ENCODE data around the gene GPC5. TPM values are rescaled to one million over a fixed set of nuclear protein-coding genes. Genes with fewer than 3 reads are reported as not detected.

GPC5 gene
- total RNA-seq, 2 donors from 2014 or later: not detected

DNA sequence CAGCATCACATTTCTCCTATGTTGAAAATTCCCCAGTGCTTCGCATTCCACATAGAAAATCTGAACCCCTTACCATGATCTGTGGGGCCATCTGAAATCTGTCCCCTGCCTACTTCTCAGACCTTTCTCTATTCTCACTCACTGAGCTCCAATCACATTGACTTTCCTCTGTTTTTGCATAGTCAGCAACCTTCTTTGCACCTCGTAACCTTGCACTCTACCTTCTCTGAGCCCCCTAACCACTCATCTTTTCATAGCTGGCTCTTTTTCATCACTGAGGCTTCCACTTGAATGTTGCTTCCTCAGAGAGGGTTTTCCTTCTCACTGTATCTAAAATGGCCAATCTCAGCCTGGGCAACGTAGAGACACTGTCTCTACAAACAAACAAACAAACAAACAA, 286.3 kb downstream of the GPC5 start:
- no peak overlapping the region for H3K27ac ChIP-seq
- H3K9me3 ChIP-seq: no peaks in the 10 kb centered on the region
- H3K36me3 ChIP-seq (replicated peaks in 1 of 2; ENCODE audit: insufficient read depth in 1 of 2, low read depth in 2 of 2): no peaks in the 10 kb centered on the region
- DNase-seq: no peak
- intact Hi-C loops (cut with DNase I): no loop called here
- ATAC-seq: no peak
- no peaks in the 10 kb centered on the region for H3K4me1 ChIP-seq
- no peak overlapping the region for H3K4me3 ChIP-seq
- TF ChIP-seq, protein P1, sequence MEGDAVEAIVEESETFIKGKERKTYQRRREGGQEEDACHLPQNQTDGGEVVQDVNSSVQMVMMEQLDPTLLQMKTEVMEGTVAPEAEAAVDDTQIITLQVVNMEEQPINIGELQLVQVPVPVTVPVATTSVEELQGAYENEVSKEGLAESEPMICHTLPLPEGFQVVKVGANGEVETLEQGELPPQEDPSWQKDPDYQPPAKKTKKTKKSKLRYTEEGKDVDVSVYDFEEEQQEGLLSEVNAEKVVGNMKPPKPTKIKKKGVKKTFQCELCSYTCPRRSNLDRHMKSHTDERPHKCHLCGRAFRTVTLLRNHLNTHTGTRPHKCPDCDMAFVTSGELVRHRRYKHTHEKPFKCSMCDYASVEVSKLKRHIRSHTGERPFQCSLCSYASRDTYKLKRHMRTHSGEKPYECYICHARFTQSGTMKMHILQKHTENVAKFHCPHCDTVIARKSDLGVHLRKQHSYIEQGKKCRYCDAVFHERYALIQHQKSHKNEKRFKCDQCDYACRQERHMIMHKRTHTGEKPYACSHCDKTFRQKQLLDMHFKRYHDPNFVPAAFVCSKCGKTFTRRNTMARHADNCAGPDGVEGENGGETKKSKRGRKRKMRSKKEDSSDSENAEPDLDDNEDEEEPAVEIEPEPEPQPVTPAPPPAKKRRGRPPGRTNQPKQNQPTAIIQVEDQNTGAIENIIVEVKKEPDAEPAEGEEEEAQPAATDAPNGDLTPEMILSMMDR (IDR thresholded peaks at IDR 0.05): no peak
- no peak for TF ChIP-seq POLR2A (IDR thresholded peaks at IDR 0.05)
- WGBS, 2 donors: 49 to 50% methylated on average over 3 of the region's 3 CpGs
- no peaks in the 10 kb centered on the region for H3K27me3 ChIP-seq

DNA sequence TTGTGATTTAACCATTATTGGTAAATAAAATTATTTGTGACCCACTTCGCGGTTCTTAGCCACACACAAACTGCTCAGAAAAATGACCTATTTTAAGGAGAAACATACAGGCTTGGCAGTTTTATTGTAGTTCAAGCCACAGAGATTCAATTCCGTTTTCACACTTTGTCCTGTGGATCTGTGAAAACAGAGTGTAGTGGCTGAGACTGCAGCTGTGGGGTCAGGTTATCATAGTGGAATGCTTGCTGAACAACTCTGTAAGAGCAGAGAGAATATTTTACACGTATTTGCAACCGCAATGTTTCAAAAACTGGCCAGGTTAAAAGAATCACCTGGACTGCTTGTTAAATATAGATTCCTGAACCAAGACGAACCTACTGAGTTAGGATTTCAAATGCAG, 292.5 kb downstream of the GPC5 start:
- H3K27ac ChIP-seq: no peak overlapping the region
- H3K36me3 ChIP-seq (replicated peaks in 1 of 2; ENCODE audit: insufficient read depth in 1 of 2, low read depth in 2 of 2): no peaks in the 10 kb centered on the region
- WGBS, 2 donors: 45 to 55% methylated on average over 6 of the region's 6 CpGs
- H3K4me3 ChIP-seq: no peak overlapping the region
- no peaks in the 10 kb centered on the region for H3K27me3 ChIP-seq
- TF ChIP-seq, protein P1 (IDR thresholded peaks at IDR 0.05): no peak
- TF ChIP-seq POLR2A (IDR thresholded peaks at IDR 0.05): no peak
- ATAC-seq (no peak), DNase-seq (no peak)
- H3K9me3 ChIP-seq: no peaks in the 10 kb centered on the region
- no peaks in the 10 kb centered on the region for H3K4me1 ChIP-seq
- intact Hi-C loops (cut with DNase I): no loop called here

DNA sequence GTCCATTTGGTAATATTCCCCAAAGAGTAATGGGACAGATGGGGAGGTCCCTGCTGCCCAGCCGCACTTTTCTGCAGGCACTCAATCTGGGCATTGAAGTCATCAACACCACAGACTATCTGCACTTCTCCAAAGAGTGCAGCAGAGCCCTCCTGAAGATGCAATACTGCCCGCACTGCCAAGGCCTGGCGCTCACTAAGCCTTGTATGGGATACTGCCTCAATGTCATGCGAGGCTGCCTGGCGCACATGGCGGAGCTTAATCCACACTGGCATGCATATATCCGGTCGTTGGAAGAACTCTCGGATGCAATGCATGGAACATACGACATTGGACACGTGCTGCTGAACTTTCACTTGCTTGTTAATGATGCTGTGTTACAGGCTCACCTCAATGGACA, 295.0 kb downstream of the GPC5 start:
- no peak overlapping the region for H3K4me3 ChIP-seq
- TF ChIP-seq, protein P1 (IDR thresholded peaks at IDR 0.05): no peak
- no peak for TF ChIP-seq POLR2A (IDR thresholded peaks at IDR 0.05)
- H3K9me3 ChIP-seq: no peaks in the 10 kb centered on the region
- H3K36me3 ChIP-seq (replicated peaks in 1 of 2; ENCODE audit: insufficient read depth in 1 of 2, low read depth in 2 of 2): no peaks in the 10 kb centered on the region
- DNase-seq: no peak
- intact Hi-C loops (cut with DNase I): no loop called here
- no peak overlapping the region for H3K27ac ChIP-seq
- H3K27me3 ChIP-seq: no peaks in the 10 kb centered on the region
- WGBS, 2 donors: 86 to 87% methylated on average over 10 to 11 of the region's 11 CpGs
- no peak for ATAC-seq
- no peaks in the 10 kb centered on the region for H3K4me1 ChIP-seq

DNA sequence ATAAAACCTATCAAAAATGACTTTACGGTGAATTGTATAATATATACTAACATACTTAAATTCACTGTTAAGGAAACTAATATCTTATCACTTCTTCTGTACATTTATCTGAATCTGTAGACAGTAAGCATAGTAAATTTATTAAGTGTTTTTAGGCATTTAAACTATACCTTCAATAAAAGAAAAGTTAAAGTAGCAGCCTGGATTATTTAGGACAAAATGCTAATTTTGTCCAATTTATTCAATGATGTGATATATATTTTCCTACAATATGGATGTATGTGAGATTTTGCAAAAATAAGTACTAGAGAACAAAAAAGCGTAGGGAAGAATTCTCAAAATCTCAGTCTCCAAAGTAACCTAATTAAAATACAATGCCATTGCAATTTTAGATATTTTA, 299.9 kb downstream of the GPC5 start:
- Histone ChIP-seq H3K4me3 (no peak overlapping the region), H3K27me3 (no peaks in the 10 kb centered on the region), H3K36me3 (replicated peaks in 1 of 2; ENCODE audit: insufficient read depth in 1 of 2, low read depth in 2 of 2) (no peaks in the 10 kb centered on the region), H3K4me1 (no peaks in the 10 kb centered on the region), H3K27ac (no peak overlapping the region), H3K9me3 (no peaks in the 10 kb centered on the region)
- 79 to 89% methylated on average over 2 of the region's 2 CpGs for WGBS, 2 donors
- no peak for DNase-seq
- intact Hi-C loops (cut with DNase I): no loop called here
- no peak for ATAC-seq
- no peak for TF ChIP-seq POLR2A (IDR thresholded peaks at IDR 0.05)

DNA sequence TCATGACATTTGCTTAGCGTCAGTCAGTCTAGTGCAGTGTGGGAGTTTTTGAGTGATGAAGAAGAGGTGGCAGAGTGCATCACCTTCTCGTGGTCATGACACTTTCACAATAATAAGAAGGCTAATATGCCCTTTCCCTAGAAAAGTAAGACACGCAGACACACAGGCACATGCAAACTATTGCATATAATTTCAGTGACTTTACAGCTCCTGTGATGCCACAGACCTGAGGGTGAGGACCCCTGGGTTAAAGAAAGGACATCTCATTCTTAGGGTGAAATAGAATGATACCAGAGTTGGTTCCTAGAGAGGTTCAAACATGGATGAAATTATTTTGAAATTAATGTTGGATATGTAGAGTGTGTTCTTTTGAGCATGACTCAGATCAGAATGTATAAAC, 300.3 kb downstream of the GPC5 start:
- H3K4me1 ChIP-seq: no peaks in the 10 kb centered on the region
- no peaks in the 10 kb centered on the region for H3K9me3 ChIP-seq
- H3K4me3 ChIP-seq: no peak overlapping the region
- 72 to 74% methylated on average over 3 of the region's 3 CpGs for WGBS, 2 donors
- intact Hi-C loops (cut with DNase I): no loop called here
- H3K36me3 ChIP-seq (replicated peaks in 1 of 2; ENCODE audit: insufficient read depth in 1 of 2, low read depth in 2 of 2): no peaks in the 10 kb centered on the region
- ATAC-seq (no peak), DNase-seq (no peak)
- no peaks in the 10 kb centered on the region for H3K27me3 ChIP-seq
- no peak for TF ChIP-seq POLR2A (IDR thresholded peaks at IDR 0.05)
- TF ChIP-seq, protein P1 (IDR thresholded peaks at IDR 0.05): no peak
- no peak overlapping the region for H3K27ac ChIP-seq
